Ectodermal cell (in vitro differentiated cells): Measurements from ENCODE around the gene OR2A5.

Experiments used
- H3K27ac ChIP-seq: 2 replicates; pipeline ENCODE4 v1.7.0; 2013; ENCODE audit warnings: mild to moderate bottlenecking, low read depth, low read length; ENCODE audit not compliant: insufficient read depth, poor library complexity, severe bottlenecking
- H3K27me3 ChIP-seq: 2 replicates; pipeline ENCODE4 v1.7.0; 2013; ENCODE audit warnings: mild to moderate bottlenecking, low read length; ENCODE audit not compliant: insufficient read depth, control insufficient read depth, poor library complexity, severe bottlenecking
- H3K36me3 ChIP-seq: one replicate; pipeline ENCODE4 v1.7.0; 2013; ENCODE audit warnings: low read length; ENCODE audit not compliant: control insufficient read depth, insufficient read depth
- H3K4me1 ChIP-seq: one replicate; pipeline ENCODE4 v1.7.0; 2013; ENCODE audit warnings: low read length; ENCODE audit not compliant: control insufficient read depth, insufficient read depth
- H3K4me3 ChIP-seq: 2 replicates; pipeline ENCODE4 v1.7.0; 2013; ENCODE audit warnings: low read depth, low read length, control low read depth; ENCODE audit not compliant: insufficient read depth
- H3K9me3 ChIP-seq: 2 replicates; pipeline ENCODE4 v1.7.0; 2013; ENCODE audit warnings: mild to moderate bottlenecking, low read length, moderate library complexity; ENCODE audit not compliant: control insufficient read depth
- WGBS, 2 experiments: methylation state at CpG; one replicate each; pipeline ENCODE4 v1.1.7; 2013; ENCODE audit warnings: missing lambda C conversion rate in 2 of 2; 5-methylcytosine and 5-hydroxymethylcytosine counted together

OR2A5 gene

DNA sequence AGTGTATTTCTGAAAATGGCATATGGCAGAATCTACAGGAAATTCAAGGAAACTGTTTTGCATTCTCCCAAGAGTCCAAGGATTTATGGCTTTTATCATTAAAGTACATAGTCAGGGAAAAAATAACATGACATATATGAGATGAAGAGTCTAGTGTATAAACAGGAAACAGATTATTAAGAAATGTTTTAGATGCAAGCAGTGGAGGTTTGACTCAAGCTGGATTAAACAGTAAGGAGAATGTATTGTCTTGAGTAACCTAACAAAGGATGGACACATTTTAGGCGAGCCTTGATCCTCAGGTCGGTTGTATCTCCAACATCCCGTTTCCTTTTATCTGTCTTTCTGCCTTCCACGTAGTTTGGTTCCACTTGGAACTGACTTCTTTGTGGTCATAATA lies 30.7 kb upstream of the OR2A5 start:
- 84 to 92% methylated on average over 4 of the region's 4 CpGs for WGBS, 2 experiments
- no peaks in the 10 kb centered on the region for H3K4me1 ChIP-seq
- H3K27me3 ChIP-seq: no peaks in the 10 kb centered on the region
- H3K36me3 ChIP-seq: no peaks in the 10 kb centered on the region
- H3K27ac ChIP-seq: no peak overlapping the region
- no peak overlapping the region for H3K4me3 ChIP-seq
- H3K9me3 ChIP-seq: no peaks in the 10 kb centered on the region

DNA sequence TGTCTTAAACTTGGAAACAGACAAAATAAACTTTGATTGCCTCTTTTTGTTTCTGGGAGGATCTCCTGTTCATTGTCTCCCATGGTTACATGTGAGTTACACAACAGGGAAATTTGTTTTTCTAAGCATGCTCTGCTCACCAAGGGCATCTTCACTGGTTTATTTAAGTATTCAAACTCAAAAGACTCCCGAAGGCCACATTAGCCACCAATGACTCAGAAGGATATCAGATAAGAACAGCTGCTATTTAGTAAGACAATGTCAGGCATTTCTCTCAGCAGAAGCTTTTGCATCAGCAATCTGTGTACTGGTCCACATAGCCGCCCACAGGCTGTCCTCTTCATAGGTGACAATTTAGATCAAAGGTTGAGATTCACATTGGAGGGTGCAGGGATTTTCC lies 29.3 kb upstream of the OR2A5 start:
- 86 to 90% methylated on average over 2 of the region's 2 CpGs for WGBS, 2 experiments
- Histone ChIP-seq H3K4me1 (no peaks in the 10 kb centered on the region), H3K4me3 (no peak overlapping the region), H3K27me3 (no peaks in the 10 kb centered on the region), H3K9me3 (no peaks in the 10 kb centered on the region), H3K36me3 (no peaks in the 10 kb centered on the region), H3K27ac (no peak overlapping the region)

DNA sequence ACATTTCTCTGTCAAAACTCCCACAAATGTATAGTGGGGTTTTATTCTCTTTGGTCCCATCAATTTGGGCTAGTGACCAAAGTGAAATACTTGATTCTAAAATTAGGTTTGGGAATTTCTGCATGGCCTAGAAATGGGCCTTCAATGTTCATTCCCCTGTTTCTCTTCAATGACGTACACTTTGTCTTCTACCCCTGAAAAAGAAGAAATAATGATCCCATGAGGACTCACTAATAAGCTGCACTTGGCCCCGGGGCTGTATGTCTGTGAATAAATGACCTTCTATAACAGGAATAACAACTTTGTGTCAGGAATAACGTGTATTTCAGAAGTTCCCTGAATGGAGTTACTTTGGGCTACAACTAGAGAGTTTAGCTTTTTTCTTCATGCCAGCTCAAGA lies 28.4 kb upstream of the OR2A5 start:
- Histone ChIP-seq H3K4me1 (no peaks in the 10 kb centered on the region), H3K36me3 (no peaks in the 10 kb centered on the region), H3K27ac (no peak overlapping the region), H3K27me3 (no peaks in the 10 kb centered on the region), H3K4me3 (no peak overlapping the region), H3K9me3 (no peaks in the 10 kb centered on the region)
- WGBS, 2 experiments: 73 to 82% methylated on average over 3 of the region's 3 CpGs

DNA sequence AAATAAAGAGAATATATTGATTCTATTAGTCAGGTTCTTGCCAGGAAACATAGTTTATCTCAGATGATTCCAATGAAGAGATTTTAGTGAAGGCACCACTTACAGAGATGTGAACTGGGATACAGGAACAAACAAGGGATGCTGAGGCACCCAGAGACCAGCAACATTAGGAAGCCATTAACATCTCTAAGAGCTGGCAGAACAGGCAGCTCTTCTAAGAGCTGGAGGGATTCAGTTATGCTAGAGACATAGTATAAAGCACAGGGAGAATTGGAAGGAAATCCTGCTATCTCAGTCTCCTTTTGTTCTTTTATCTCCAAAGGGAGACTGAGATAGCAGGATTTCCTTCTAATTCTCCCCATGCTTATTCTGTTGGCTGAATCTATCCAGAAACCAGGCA lies 26.6 kb upstream of the OR2A5 start:
- Histone ChIP-seq H3K4me3 (no peak overlapping the region), H3K36me3 (no peaks in the 10 kb centered on the region), H3K4me1 (no peaks in the 10 kb centered on the region), H3K9me3 (no peaks in the 10 kb centered on the region), H3K27ac (no peak overlapping the region), H3K27me3 (no peaks in the 10 kb centered on the region)

DNA sequence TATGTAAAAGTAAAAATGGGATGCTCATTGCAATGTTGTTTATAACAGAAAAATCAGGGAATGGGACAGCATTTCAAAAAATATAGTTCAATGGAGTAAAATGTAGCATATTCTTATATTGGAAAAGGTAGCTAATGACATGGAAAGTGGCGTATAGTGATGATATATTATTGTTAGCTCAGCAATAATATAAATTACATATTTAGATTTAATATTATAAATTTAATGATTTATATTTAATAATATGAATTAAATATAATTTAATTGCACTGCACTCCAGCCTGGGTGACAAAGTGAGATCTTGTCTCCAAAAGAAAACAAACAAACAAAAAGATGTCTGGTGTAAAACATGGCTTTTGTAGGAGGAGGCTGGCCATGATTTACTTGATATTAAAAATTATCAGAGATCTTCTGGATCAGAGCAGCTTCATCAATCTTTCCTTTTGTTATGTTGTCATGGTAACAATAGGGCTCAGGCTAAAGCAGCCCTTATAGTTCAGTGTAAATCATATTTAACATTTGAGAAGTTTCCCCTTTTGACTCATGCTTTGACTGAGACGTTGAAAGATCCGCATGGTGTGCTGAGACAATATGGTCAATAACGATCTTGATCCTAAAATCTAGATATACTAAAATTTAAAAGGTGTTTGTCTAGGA lies 25.4 kb upstream of the OR2A5 start:
- no peaks in the 10 kb centered on the region for H3K9me3 ChIP-seq
- H3K36me3 ChIP-seq: no peaks in the 10 kb centered on the region
- H3K27me3 ChIP-seq: no peaks in the 10 kb centered on the region
- no peak overlapping the region for H3K27ac ChIP-seq
- 94% methylated on average over 3 of the region's 4 CpGs; no CpG with 5 or more reads in 1 of the 2 experiments for WGBS, 2 experiments
- no peak overlapping the region for H3K4me3 ChIP-seq
- no peaks in the 10 kb centered on the region for H3K4me1 ChIP-seq

DNA sequence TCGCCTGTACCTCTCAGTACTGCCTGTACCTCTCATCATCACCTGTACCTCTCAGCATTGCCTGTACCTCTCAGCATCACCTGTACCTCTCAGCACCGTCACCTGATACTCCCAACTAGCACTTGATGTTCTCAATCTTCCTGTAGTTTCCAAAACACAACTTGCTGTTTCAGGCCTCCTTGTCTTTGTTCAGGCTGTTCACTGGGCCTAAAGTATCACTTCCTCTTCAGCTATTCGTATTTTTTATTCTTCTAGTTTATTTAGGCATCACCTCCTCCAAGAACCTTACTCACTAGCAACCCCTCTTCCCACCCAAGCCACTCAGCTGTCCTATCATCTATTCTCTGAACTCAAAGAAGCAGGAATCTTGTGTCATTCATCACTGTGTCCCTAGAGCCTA lies 24.5 kb upstream of the OR2A5 start:
- WGBS, 2 experiments: 92 to 93% methylated on average over 3 of the region's 3 CpGs
- Histone ChIP-seq H3K36me3 (no peaks in the 10 kb centered on the region), H3K27me3 (no peaks in the 10 kb centered on the region), H3K27ac (no peak overlapping the region), H3K4me1 (no peaks in the 10 kb centered on the region), H3K9me3 (no peaks in the 10 kb centered on the region), H3K4me3 (no peak overlapping the region)

DNA sequence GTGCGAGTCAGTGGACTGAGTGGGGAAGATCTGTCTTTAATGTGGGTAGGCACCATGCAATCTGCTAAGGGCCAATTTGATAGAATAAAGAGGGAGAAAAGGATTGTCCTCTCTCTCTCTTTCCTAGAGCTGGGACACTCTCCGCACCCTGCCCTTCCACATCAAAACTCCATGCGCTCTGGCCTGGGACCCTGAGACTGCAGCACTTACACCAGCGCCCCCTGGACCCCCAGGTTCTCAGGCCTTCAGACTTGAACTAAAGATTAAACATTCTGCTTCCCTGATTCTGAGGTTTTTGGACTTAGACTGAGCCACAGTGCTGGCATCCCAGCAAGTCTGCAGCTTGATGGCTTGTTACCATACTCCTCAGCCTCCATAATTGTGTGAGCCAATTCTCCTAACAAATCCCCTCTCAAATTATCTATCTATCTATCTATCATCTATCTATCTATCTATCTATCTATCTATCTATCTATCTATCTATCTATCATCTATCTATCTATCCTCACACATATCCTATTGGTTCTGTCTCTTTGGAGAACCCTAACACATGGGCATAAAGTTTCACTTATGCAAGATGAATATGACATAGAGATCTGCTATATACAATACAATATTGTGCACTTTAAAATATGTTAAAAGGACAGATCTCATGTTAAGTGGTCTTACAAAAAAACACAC lies 22.4 kb upstream of the OR2A5 start:
- no peaks in the 10 kb centered on the region for H3K9me3 ChIP-seq
- no peaks in the 10 kb centered on the region for H3K4me1 ChIP-seq
- no peaks in the 10 kb centered on the region for H3K27me3 ChIP-seq
- no peak overlapping the region for H3K27ac ChIP-seq
- 77 to 79% methylated on average over 4 of the region's 4 CpGs for whole genome bisulfite sequencing, 2 experiments
- no peak overlapping the region for H3K4me3 ChIP-seq
- H3K36me3 ChIP-seq: no peaks in the 10 kb centered on the region

DNA sequence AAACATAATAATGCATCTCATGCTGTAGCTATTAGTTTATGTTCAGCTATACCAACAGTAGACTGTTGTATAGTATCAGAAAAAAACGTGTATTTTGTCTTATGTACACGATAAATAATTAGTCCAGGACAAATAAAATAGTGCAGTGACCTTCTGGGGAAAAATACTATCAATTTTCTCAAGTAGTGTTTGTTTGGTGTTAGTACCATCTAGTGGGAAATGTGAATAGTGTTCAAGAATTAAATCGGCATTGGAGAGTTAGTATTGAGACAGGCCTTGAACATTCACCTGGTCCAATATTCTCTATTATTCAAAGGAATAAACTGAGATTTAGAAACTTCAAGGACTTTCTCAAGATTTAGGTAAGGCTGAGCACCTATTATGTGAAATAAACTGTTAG lies 21.7 kb upstream of the OR2A5 start:
- H3K4me3 ChIP-seq: no peak overlapping the region
- WGBS, 2 experiments: 31 to 66% methylated on average over 2 to 3 of the region's 3 CpGs

DNA sequence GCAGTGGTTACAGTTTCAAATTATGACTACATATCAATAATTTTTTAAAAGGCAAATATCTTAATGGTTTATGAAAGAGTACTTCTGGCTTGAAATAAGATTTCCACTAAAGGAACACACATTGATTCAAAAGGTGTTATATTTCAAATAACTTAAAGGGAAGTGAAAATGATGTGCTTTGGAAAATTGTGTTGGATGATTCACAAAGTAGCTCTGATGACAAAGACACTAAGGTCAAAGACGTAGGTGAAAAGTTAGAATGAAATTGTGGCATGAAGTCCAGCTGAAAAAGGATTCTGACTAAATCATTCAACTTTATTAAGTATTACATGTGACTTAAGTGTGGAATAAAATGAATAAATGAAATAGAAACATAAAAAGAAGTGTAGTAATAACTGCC lies 20.8 kb upstream of the OR2A5 start:
- Histone ChIP-seq H3K27ac (no peak overlapping the region), H3K36me3 (no peaks in the 10 kb centered on the region), H3K9me3 (no peaks in the 10 kb centered on the region), H3K27me3 (no peaks in the 10 kb centered on the region), H3K4me3 (no peak overlapping the region), H3K4me1 (no peaks in the 10 kb centered on the region)
- WGBS, 2 experiments: 75 to 85% methylated on average over 1 of the region's 1 CpG

More for the DNA sequence above, 21.7 kb upstream of the OR2A5 start:
- Histone ChIP-seq H3K4me1 (no peaks in the 10 kb centered on the region), H3K9me3 (no peaks in the 10 kb centered on the region), H3K36me3 (no peaks in the 10 kb centered on the region), H3K27me3 (no peaks in the 10 kb centered on the region), H3K27ac (no peak overlapping the region)

DNA sequence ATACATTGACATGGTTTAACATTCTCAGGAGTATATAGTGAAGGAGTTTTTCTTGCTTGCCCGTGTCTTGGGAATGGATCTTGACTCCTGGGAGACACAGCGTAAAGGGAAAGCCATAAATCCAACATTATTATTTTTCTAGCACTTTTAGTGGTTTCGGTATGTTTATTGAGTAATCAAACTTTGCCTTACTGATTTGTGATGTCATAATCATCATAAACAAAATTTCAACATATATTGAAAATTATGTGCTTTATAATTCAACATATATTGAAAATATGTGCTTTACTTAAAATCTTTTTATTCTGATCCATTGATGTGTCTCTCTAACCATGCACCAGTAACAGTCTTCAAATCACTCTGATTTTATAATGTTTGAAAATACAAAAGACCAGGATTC lies 20.2 kb upstream of the OR2A5 start:
- Histone ChIP-seq H3K27me3 (no peaks in the 10 kb centered on the region), H3K4me3 (no peak overlapping the region), H3K9me3 (no peaks in the 10 kb centered on the region), H3K4me1 (no peaks in the 10 kb centered on the region), H3K36me3 (no peaks in the 10 kb centered on the region), H3K27ac (no peak overlapping the region)
- WGBS, 2 experiments: 100% methylated on average over 1 of the region's 3 CpGs; no CpG with 5 or more reads in 1 of the 2 experiments
